Activated naive CD8-positive, alpha-beta T cell treated with anti-CD3 and anti-CD28 coated beads, Interleukin-2, amount 10 ng/mL, durations not matched to agents 7 days and 5 days (primary cell): Measurements from ENCODE around the gene ZNF518B. TPM values are rescaled to one million over a fixed set of nuclear protein-coding genes. Genes with fewer than 3 reads are reported as not detected.
A peak's percentile ranks its signal among the peaks of the same experiment; 100 is the strongest.
"Not testable (repeated sequence)": the region's sequence is repeated elsewhere in the genome, so short reads cannot be mapped to it uniquely, and the experiment has no call there.

ENCODE experiments used
- ATAC-seq: fragments of 150-1000 bp; cut with Tn5 transposase; one replicate; pipeline ENCODE4 v1.10.0; 2021; ENCODE audit warnings: low read depth, moderate library complexity
- POLR2A ChIA-PET: fragments of 350-600 bp; sonication (Branson Sonifier 250); formaldehyde crosslinking; loops from one replicate; lab custom pipeline; 2021; ENCODE audit warnings: antibody characterized with exemption; lab: Charles Lee
- DNase-seq: peaks from one replicate; pipeline ENCODE4 v3.0.0; 2021
- H3K27ac Mint-ChIP-seq: one replicate; pipeline ENCODE4 v1.8.0; 2022; ENCODE audit warnings: mild to moderate bottlenecking, mixed read lengths
- H3K27me3 Mint-ChIP-seq: one replicate; pipeline ENCODE4 v1.8.0; 2022; ENCODE audit warnings: mild to moderate bottlenecking, moderate library complexity, mixed read lengths
- H3K36me3 Mint-ChIP-seq: one replicate; pipeline ENCODE4 v1.8.0; 2021; ENCODE audit warnings: mild to moderate bottlenecking, mixed read lengths
- H3K4me1 Mint-ChIP-seq: one replicate; pipeline ENCODE4 v1.8.0; 2021; ENCODE audit warnings: mixed read lengths
- H3K4me3 Mint-ChIP-seq: one replicate; pipeline ENCODE4 v1.8.0; 2022; ENCODE audit warnings: mild to moderate bottlenecking, moderate library complexity, mixed read lengths
- H3K9me3 Mint-ChIP-seq: one replicate; pipeline ENCODE4 v1.8.0; 2021; ENCODE audit warnings: mixed read lengths
- total RNA-seq, 2 experiments: library from RNA; stranded (reverse); gene quantifications; one replicate each; pipeline ENCODE4 v1.2.3, GENCODE V29; 2021

Gene ZNF518B
- total RNA-seq, 2 experiments from 2014 or later, result 26.3 to 35.5 TPM

DNA sequence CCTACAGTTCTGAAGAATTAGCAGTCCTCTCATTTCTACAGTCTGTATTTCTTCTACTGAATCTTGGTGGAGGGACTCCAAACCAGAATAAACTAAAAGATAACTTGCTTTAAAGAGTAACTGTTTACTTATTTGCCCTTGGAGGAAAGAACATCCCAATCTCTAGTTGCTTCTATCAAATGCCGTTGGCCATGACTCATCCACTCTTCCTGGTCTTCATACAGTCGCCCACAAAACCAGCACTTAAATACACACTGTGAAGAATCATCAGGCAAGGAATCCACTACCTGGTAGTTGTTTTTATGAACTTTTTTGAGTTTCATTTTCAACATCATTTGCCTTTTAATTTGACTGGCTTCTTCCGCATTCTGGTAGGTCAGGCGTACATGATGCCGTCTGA is 14.2 kb downstream of the ZNF518B start:
- Mint-ChIP-seq H3K27ac (no peak overlapping the region), H3K4me1 (peaks cover 5% of the 10 kb centered on the region), H3K27me3 (no peaks in the 10 kb centered on the region), H3K4me3 (no peak overlapping the region), H3K9me3 (peaks cover 36% of the 10 kb centered on the region), H3K36me3 (peaks cover 65% of the 10 kb centered on the region)
- no peak for ATAC-seq
- POLR2A ChIA-PET, result no interaction called here
- no peak for DNase-seq

DNA sequence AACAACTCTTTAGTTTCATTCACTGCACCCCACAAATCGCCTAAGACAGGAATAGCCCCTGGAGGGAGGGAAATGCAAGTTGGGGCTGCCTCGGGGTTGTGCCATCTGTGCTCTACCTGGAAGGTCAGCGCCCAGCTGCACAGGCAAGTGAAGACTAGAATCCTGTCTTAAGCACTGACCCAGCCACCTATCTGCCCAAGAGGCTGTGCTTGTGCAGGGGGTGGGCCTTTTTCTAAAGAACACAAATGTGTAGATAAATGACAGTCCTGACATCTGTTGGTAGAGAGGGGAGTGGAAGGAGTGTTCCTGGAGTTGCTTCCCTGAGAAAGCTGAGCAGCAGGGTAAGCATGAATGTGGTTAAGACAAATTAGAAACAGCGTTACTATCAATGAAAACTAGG is 15.7 kb downstream of the ZNF518B start:
- Mint-ChIP-seq H3K27ac (no peak overlapping the region), H3K27me3 (no peaks in the 10 kb centered on the region), H3K4me1 (peaks cover 5% of the 10 kb centered on the region), H3K9me3 (peaks cover 27% of the 10 kb centered on the region), H3K36me3 (peaks cover 53% of the 10 kb centered on the region), H3K4me3 (no peak overlapping the region)
- ATAC-seq, result no peak
- POLR2A ChIA-PET, result no interaction called here
- DNase-seq, result no peak

DNA sequence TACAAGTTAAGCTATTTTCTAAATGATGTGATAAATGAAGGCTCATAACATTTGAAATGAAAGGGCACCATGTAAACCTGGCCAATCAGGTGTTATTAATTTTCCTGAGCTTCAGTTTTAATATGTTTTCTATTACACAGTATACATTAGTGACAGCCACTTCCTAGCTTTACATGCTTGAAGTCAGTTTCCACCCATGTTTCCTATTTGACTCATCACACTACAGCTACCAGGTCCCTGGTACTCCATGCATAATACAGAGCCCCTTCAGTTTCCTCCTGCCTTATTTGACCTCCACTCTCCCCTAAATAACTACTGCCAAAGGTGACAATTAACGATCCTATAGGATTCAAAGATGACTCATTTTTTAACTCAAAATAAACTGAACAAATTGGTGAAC is 18.3 kb downstream of the ZNF518B start:
- H3K9me3 Mint-ChIP-seq, result peaks cover 7% of the 10 kb centered on the region
- DNase-seq, result no peak
- no peaks in the 10 kb centered on the region for H3K27me3 Mint-ChIP-seq
- H3K4me1 Mint-ChIP-seq, result peaks cover 5% of the 10 kb centered on the region
- POLR2A ChIA-PET, result no interaction called here
- H3K27ac Mint-ChIP-seq, result no peak overlapping the region
- no peak overlapping the region for H3K4me3 Mint-ChIP-seq
- no peak for ATAC-seq
- peaks cover 28% of the 10 kb centered on the region for H3K36me3 Mint-ChIP-seq

DNA sequence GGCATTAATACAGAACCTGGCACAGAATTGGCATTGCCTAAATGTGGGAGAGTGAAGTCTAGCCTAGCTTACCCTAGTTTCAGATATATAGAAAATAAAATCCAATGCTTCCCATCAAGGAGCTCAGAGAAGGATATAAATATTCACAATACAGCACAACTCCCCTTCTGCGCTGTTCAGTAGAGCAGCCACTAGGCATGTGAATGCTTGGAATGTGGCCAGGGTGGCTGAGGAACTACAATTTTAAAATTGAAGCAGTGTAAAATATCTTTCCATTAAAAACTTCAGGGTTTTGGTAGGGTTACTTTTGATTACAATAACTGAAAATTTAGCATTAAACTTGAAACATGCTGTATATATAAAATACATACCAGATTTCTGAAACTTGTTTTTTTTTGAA is 19.5 kb downstream of the ZNF518B start:
- ATAC-seq (no peak), DNase-seq (no peak)
- POLR2A ChIA-PET, result no interaction called here
- Mint-ChIP-seq H3K4me1 (peaks cover 2% of the 10 kb centered on the region), H3K9me3 (peaks cover 3% of the 10 kb centered on the region), H3K27me3 (no peaks in the 10 kb centered on the region), H3K4me3 (no peak overlapping the region), H3K36me3 (peaks cover 19% of the 10 kb centered on the region), H3K27ac (no peak overlapping the region)

DNA sequence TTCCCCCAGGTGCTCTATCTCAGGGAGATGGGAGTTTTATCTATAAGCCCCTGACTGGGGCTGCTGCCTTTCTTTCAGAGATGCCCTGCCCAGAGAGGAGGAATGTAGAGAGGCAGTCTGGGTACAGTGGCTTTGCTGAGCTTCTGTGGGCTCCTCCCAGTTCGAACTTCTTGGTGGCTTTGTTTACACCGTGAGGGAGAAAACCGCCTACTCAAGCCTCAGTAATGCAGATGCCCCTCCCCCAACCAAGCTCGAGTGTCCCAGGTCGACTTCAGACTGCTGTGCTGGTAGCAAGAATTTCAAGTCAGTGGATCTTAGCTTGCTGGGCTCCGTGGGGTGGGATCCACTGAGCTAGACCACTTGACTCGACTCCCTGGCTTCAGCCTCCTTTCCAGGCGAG is 29.5 kb downstream of the ZNF518B start:
- H3K27ac Mint-ChIP-seq, H3K27me3 Mint-ChIP-seq, DNase-seq, H3K4me1 Mint-ChIP-seq, POLR2A ChIA-PET, H3K36me3 Mint-ChIP-seq, ATAC-seq, H3K9me3 Mint-ChIP-seq, H3K4me3 Mint-ChIP-seq: not testable (repeated sequence)

DNA sequence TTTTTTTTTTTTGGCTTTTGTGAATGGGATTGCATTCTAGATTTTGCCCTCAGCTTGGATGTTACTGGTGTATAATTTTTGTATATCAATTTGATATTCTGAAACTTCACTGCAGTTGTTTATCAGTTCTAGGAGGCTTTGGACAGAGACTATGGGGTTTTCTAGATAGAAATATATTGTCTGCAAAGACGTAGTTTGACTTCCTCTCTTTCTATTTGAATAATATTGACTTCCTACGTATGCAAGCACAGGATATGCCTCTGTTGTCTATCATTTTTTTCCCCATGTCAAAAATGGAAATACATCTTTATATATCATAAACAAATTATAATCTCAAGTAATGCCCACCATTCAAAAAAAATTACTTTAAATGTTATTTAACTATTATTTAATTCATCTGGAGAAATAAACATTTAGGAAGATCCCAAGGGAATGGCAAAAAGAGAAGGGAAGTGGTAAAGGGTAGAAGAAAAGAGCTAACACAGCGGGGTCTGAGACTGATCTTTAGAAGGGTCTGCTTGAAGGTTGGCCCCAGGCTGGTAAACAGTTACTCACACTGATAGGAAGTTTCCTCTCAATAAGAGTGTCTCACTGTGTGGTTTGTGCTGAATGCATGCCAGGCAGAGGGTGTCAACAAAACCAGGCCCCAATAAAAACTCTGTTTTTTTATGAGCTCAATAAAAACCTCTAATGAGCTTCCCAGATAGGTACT is 35.7 kb downstream of the ZNF518B start:
- H3K4me1 Mint-ChIP-seq, result peaks cover 20% of the 10 kb centered on the region
- DNase-seq (no peak), ATAC-seq (peak; percentile 78)
- peaks cover 11% of the 10 kb centered on the region for H3K36me3 Mint-ChIP-seq
- H3K27ac Mint-ChIP-seq, result peak overlapping the region; percentile 73
- no peak overlapping the region for H3K4me3 Mint-ChIP-seq
- H3K9me3 Mint-ChIP-seq, result peaks cover 9% of the 10 kb centered on the region
- POLR2A ChIA-PET, result interaction anchor here (1.1 to 1.6 kb wide), 3 partner anchors 16 to 304 kb away, joined by 3 to 5 read pairs (median 4); partner anchors contain the start of gene ZNF518B
- H3K27me3 Mint-ChIP-seq, result peaks cover 3% of the 10 kb centered on the region

DNA sequence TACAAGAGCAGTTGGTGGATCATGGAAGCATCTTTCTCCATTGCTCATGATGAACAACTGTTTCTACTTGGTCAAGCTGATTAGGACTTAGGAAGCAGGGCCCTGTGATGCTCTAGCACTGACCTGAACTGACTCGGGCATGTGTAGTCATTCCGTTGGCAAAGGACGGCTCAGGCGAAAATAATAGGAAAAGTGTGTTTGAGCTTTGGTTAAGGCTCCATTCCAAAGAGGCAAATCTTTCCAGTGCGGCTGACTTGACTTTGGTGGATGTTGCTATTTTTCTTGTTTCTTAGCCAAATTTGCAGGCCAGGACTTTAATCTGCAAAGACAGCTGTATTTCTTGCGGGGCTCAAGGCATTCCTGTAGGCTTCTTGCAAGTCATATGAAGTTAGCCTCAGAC is 39.5 kb downstream of the ZNF518B start:
- H3K36me3 Mint-ChIP-seq, result peaks cover 11% of the 10 kb centered on the region
- peaks cover 9% of the 10 kb centered on the region for H3K9me3 Mint-ChIP-seq
- ATAC-seq (no peak), DNase-seq (no peak)
- POLR2A ChIA-PET, result interaction anchor here (2.4 to 2.7 kb wide), 2 partner anchors 39 to 301 kb away, joined by 11 read pairs; partner anchors contain the start of genes WDR1 and ZNF518B
- peaks cover 3% of the 10 kb centered on the region for H3K27me3 Mint-ChIP-seq
- H3K27ac Mint-ChIP-seq, result no peak overlapping the region
- H3K4me1 Mint-ChIP-seq, result peaks cover 40% of the 10 kb centered on the region
- H3K4me3 Mint-ChIP-seq, result no peak overlapping the region

DNA sequence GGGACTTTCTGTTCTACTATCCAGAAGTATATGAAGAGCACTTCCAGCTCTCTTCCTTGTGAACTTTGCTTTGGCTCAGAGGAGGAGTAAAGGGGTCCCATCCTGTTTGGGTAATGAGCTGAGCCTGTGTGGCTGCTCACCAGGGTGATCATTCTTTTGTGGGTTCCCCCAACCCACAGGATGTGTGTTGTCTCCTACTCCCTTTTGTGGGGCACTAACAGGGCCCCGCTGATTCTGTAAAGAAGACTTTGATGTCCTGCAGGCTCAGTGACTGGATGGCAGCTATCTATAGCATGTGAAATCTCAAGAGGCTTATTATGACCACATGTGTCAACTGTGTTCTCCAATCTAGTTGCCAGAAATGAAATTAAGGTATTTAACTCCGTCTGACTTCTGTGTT is 40.8 kb downstream of the ZNF518B start:
- peaks cover 9% of the 10 kb centered on the region for H3K9me3 Mint-ChIP-seq
- H3K4me1 Mint-ChIP-seq, result peaks cover 38% of the 10 kb centered on the region
- peak; percentile 64 for DNase-seq
- peak; percentile 95 for ATAC-seq
- H3K27me3 Mint-ChIP-seq, result peaks cover 3% of the 10 kb centered on the region
- POLR2A ChIA-PET, result interaction anchor here (0.7 to 2.7 kb wide), 9 partner anchors 41 to 299 kb away, joined by 3 to 13 read pairs (median 3); partner anchors contain the start of genes WDR1 and ZNF518B
- peak overlapping the region; percentile 62 for H3K4me3 Mint-ChIP-seq
- H3K36me3 Mint-ChIP-seq, result peaks cover 11% of the 10 kb centered on the region
- peak overlapping the region; percentile 31 for H3K27ac Mint-ChIP-seq

DNA sequence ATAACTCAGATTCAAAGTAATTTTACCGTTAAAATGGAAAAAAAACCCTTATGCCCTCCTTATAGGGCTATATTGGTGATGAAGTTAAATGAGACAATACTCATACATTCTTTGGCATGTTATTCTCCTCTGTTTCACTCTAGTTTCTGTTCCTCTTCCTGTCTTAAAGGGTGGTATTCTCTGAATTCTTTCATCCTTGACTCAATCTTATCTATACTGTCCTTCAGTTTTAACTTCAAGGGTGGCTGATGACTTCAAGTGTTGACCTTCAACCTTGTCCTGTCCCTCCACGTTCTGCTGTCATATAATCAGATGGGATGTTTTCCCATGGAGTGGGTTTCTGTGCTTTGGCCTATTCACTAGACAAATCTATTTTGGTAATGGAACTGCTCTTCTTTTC is 44.0 kb downstream of the ZNF518B start:
- no peaks in the 10 kb centered on the region for H3K9me3 Mint-ChIP-seq
- ATAC-seq (no peak), DNase-seq (no peak)
- H3K4me1 Mint-ChIP-seq, result peaks cover 31% of the 10 kb centered on the region
- H3K27ac Mint-ChIP-seq, result no peak overlapping the region
- POLR2A ChIA-PET, result no interaction called here
- no peaks in the 10 kb centered on the region for H3K27me3 Mint-ChIP-seq
- H3K36me3 Mint-ChIP-seq, result no peaks in the 10 kb centered on the region
- no peak overlapping the region for H3K4me3 Mint-ChIP-seq

DNA sequence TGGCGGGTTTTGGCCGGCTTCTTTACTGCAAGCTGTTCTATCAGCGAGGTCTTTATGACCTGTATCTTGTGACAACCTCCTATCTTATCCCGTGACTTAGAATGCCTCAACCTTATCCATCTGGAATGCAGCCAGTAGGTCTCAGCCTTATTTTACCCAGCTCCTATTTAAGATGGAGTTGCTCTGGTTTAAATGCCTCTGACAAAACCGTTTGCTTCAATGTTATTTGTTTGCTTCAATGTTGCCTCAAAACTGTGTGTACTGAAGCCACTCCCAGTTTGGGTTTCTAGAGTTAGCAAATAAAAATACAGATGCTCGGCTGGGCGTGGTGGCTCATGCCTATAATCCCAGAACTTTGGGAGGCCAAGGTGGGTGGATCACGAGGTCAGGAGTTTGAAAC is 51.6 kb downstream of the ZNF518B start:
- Mint-ChIP-seq H3K27me3 (no peaks in the 10 kb centered on the region), H3K4me3 (no peak overlapping the region), H3K9me3 (no peaks in the 10 kb centered on the region), H3K36me3 (no peaks in the 10 kb centered on the region), H3K27ac (no peak overlapping the region), H3K4me1 (no peaks in the 10 kb centered on the region)
- POLR2A ChIA-PET, result interaction anchor here (0.9 kb wide), 1 partner anchor 16 kb away, joined by 3 read pairs; no protein-coding TSS in a partner anchor
- ATAC-seq, result no peak
- no peak for DNase-seq

DNA sequence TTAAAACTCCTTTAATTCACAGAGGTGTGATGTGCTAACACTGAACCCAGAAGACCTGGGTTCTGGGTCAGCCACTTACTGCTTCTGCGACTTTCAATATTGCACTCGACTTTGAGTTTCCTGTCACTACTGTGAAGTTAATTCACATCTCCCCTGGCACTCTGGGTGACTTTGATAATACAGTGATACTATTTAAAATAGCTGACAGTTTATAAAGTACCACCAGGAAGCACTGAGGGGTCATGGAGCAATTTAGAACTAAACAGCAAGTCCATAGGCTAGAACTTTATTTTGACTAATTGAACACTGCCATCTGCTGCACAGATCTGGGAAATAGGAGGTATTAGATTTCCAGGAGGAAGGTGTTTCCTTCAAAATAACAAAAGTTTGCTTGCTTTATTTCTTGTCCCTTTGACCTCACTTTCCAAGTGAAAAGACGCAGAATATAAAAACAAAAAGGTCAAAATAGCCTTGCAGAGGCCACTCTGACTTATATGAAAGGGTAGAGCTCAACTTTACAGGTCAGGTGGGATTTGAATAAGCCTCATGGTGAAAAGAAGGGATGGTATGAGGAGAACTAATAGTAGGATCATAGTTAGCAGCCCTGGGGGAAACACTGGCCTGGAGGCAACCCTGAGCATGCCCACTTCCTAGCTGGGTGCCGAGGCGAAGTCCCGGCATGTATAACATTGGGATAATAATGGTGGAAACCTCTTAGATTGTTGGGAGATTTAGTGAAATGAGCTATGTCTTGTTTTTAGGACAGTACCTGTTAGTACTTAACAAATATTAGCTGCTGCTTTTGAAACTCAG is 53.4 kb downstream of the ZNF518B start:
- Mint-ChIP-seq H3K27ac (no peak overlapping the region), H3K27me3 (no peaks in the 10 kb centered on the region), H3K36me3 (no peaks in the 10 kb centered on the region), H3K4me1 (no peaks in the 10 kb centered on the region), H3K4me3 (no peak overlapping the region), H3K9me3 (no peaks in the 10 kb centered on the region)
- POLR2A ChIA-PET, result no interaction called here
- no peak for ATAC-seq
- DNase-seq, result no peak

DNA sequence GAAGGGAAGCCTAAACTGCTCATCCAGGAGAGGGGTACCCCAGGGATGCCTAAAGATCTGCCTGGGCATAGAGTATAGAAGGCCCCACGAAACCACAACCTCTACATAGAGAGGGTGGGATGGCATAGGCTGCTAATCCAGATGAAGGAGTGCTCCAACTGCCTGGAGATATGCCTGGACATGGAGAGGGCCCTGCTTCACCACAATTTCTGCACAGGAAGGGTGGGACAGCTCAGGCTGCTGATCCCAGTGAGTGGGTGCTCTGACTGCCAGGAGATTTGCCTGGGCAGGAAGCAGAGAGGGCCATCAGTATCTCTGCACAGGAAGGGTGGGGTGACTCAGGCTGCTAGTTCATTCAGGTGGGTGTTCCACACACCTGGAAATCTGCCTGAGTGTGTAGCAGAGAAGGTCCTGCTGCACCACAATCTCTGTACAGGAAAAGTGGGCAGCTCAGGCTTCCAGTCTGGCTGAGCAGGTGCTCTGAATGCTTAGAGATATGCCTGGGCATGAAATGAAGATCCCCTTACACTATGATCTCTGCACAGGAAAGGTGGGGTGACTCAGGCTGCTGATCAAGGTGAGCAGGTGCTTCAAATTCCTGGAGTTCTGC is 61.1 kb downstream of the ZNF518B start:
- H3K4me3 Mint-ChIP-seq, result no peak overlapping the region
- H3K27ac Mint-ChIP-seq, result peak overlapping the region; percentile 49
- no peak for DNase-seq
- peaks cover 5% of the 10 kb centered on the region for H3K36me3 Mint-ChIP-seq
- POLR2A ChIA-PET, result no interaction called here
- ATAC-seq, result no peak
- peaks cover 7% of the 10 kb centered on the region for H3K4me1 Mint-ChIP-seq
- H3K9me3 Mint-ChIP-seq, result peaks cover 11% of the 10 kb centered on the region
- peaks cover 13% of the 10 kb centered on the region for H3K27me3 Mint-ChIP-seq
